ENCODE results near the gene LTN1.

LTN1 gene

GRCh38 chr21:28988146-28988545, 4.5 kb downstream of the LTN1 start:
- peak in 1 of 2 donors; percentile 17 for DNase-seq (ENCODE audit: low read depth in 2 of 2)

GRCh38 chr21:28986677-28987076, 6.0 kb downstream of the LTN1 start:
- DNase-seq (ENCODE audit: low read depth in 2 of 2), result no peak

GRCh38 chr21:28982637-28983036, 10.0 kb downstream of the LTN1 start:
- no peak for DNase-seq (ENCODE audit: low read depth in 2 of 2)

- DNase-seq (ENCODE audit: low read depth in 2 of 2), result no peak
These were observed 13.6 kb downstream of the LTN1 start for GRCh38 chr21:28979092-28979491.

- no peak for DNase-seq (ENCODE audit: low read depth in 2 of 2)
These were observed 17.3 kb downstream of the LTN1 start for GRCh38 chr21:28975397-28975796.

- no peak for DNase-seq (ENCODE audit: low read depth in 2 of 2)
These were observed 18.0 kb downstream of the LTN1 start for GRCh38 chr21:28974531-28975227.

- no peak for DNase-seq (ENCODE audit: low read depth in 2 of 2)
These were observed 20.3 kb downstream of the LTN1 start for GRCh38 chr21:28972398-28972797.

GRCh38 chr21:28971171-28971570, 21.5 kb downstream of the LTN1 start:
- DNase-seq (ENCODE audit: low read depth in 2 of 2), result no peak

- no peak for DNase-seq (ENCODE audit: low read depth in 2 of 2)
These were observed 28.8 kb downstream of the LTN1 start for GRCh38 chr21:28963831-28964230.

GRCh38 chr21:28962465-28962864, 30.2 kb downstream of the LTN1 start:
- DNase-seq (ENCODE audit: low read depth in 2 of 2), result no peak

- no peak for DNase-seq (ENCODE audit: low read depth in 2 of 2)
These were observed 30.8 kb downstream of the LTN1 start for GRCh38 chr21:28961927-28962326.

- DNase-seq (ENCODE audit: low read depth in 2 of 2), result no peak
These were observed 32.4 kb downstream of the LTN1 start for GRCh38 chr21:28960245-28960644.

- no peak for DNase-seq (ENCODE audit: low read depth in 2 of 2)
These were observed 33.1 kb downstream of the LTN1 start for GRCh38 chr21:28959367-28960099.

- no peak for DNase-seq (ENCODE audit: low read depth in 2 of 2)
These were observed 39.4 kb downstream of the LTN1 start for GRCh38 chr21:28953247-28953646.

- no peak for DNase-seq (ENCODE audit: low read depth in 2 of 2)
These were observed 40.0 kb downstream of the LTN1 start for GRCh38 chr21:28952686-28953085.

GRCh38 chr21:28949318-28949717, 43.4 kb downstream of the LTN1 start:
- no peak for DNase-seq (ENCODE audit: low read depth in 2 of 2)

- DNase-seq (ENCODE audit: low read depth in 2 of 2), result no peak
These were observed 48.4 kb downstream of the LTN1 start for GRCh38 chr21:28944296-28944695.

GRCh38 chr21:28943631-28944030, 49.0 kb downstream of the LTN1 start:
- no peak for DNase-seq (ENCODE audit: low read depth in 2 of 2)

GRCh38 chr21:28938726-28939125, 54.0 kb downstream of the LTN1 start:
- DNase-seq (ENCODE audit: low read depth in 2 of 2), result no peak

GRCh38 chr21:28937737-28938136, 54.9 kb downstream of the LTN1 start:
- no peak for DNase-seq (ENCODE audit: low read depth in 2 of 2)

- no peak for DNase-seq (ENCODE audit: low read depth in 2 of 2)
These were observed 56.0 kb downstream of the LTN1 start for GRCh38 chr21:28936721-28937120.

- no peak for DNase-seq (ENCODE audit: low read depth in 2 of 2)
These were observed 56.6 kb downstream of the LTN1 start for GRCh38 chr21:28936036-28936435.

- no peak for DNase-seq (ENCODE audit: low read depth in 2 of 2)
These were observed 60.0 kb downstream of the LTN1 start for GRCh38 chr21:28932717-28933116.
